Activated CD4-positive, CD25-positive, alpha-beta regulatory T cell treated with anti-CD3 and anti-CD28 coated beads, Interleukin-2, amount 50 U/mL, for 24 hours (primary cell): ENCODE results near the gene SAXO2.
"Not testable (repeated sequence)": the region's sequence is repeated elsewhere in the genome, so short reads cannot be mapped to it uniquely, and the experiment has no call there.

Experiments used
- ATAC-seq, 2 donors: fragments of 150-1000 bp; cut with Tn5 transposase; one replicate each; pipeline ENCODE4 v1.10.0; 2021; ENCODE audit warnings: mild to moderate bottlenecking in 1 of 2, moderate library complexity in 1 of 2

Gene SAXO2

DNA sequence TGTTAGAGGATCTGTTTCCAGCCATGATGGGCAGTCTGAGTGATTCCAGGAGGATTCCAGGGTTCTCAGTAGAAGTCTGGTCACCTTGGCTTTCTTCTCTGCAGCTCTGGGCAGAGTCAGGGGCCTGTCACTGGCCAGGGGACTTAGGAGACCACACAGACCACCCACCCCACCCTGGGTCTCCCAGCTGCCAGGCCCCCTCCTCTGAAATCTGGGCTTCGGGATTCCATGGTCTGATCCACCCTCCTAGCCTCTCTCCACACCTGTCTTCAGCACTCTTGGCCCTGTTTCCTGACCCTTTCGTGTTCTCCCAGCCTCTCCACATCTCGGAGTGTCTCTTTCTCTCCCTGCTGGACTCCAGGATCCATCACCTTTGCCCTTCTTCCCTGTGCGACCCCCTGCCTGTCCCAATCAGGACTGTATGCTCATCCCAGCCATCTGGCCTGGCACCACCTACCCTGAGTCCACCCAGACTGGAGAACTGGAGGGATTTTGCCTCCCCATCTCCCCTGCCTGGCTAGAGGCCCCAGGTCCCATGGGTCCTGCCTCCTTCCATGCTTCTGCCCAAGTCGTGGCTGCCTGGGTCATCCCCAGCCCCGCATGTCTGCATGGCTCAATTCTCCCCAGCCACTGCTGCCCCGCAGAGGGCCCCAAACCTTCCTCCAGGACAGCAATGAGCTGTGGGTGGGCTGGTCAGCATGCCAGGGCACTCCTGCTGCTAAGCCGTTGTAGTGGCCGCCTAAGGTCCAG, 52.3 kb downstream of the SAXO2 start:
- ATAC-seq = no peak

GRCh38 chr15:82315519-82316246, 53.1 kb downstream of the SAXO2 start:
- no peak for ATAC-seq

DNA sequence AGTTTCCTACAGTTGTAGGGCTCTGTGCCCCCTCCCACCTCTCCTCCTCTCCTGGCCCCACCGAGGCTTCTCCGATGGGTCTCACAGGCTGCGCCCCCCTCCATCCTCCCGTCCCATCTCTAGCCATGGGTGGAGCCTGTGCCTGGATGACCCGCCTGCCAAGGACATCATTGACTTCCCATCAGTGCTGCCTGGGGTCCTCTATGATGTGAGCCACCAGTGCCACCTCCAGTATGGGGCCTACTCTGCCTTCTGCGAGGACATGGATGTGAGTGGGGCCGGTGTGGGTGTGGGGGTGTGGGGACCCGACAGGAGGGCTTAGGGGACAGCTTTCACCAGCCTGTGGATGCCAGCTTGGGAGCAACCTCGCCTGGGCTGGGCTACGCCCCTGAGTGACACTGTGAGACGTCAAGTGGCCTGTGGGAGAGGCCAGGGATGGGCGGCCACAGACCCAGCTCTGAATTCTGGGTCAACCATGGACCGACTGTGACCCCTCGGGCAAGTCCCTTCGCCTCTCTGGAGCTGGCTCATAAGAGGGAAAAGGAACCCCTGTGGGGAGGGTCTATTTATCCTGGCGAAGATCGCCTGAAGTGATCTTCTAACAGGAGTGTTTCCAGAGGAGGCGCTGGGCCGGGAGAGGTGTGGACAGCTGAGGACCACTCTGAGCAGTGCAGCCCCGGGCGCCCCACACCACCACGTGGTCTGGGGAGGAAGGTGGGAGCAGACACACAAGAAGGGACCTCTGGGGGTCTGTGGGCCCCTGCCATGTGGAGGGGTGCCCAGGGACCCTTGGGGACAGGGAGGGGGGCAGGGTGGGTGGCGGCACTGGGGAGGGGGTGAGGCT, 53.9 kb downstream of the SAXO2 start:
- not testable (repeated sequence) for ATAC-seq

DNA sequence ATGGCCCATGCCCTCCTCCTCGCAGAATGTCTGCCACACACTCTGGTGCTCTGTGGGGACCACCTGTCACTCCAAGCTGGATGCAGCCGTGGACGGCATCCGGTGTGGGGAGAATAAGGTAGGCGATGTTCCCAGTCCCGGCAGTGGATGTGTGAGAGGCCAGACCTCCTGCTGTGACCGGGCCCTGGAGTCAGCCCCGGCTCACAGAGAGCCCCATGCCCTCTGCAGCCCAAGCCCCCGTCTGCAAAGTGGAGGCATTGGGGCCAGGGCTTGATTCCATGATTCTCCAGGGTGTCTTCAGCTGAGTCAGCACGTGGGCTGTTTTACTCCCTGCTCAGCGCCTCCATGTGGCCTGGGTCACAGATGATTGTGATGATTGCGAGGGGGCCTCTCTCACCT, 54.5 kb downstream of the SAXO2 start:
- no peak for ATAC-seq

DNA sequence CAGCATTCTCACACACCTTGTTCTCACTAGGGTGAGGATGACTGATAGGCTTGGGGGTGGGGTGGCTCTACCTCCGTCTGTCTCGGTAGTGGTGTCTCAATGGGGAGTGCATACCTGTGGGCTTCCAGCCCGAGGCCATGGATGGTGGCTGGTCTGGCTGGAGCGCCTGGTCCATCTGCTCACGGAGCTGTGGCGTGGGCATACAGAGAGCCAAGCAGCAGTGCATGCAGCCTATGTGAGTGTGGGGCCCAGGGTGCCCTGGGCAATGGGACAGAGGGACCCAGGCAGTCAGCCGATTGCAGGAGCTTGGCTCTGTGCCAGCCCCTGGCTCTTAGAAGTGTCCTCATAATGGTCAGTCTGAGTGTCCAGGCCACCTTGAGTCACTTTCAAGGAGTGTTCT, 54.9 kb downstream of the SAXO2 start:
- not testable (repeated sequence) for ATAC-seq

DNA sequence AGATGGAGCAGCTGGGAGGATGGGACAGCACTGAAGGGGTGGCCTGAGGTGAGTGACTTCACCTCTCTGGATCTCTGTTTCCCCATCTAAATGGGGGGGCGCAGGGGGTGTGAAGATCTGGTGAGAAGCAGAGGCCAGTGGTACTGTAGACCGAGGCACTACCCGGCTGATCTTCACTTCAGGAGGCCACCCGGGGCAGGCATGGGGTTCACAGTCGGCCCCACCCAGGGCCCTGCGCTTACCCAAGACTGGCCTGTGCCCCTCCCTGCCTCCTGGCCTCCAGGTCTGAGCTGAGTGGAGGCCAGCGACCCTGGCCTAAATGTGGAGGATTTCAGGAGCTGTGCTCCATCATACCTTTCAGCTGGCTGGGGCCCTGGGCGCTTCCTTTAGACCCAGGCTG, 55.7 kb downstream of the SAXO2 start:
- ATAC-seq = not testable (repeated sequence)

GRCh38 chr15:82319522-82320278, 57.1 kb downstream of the SAXO2 start:
- not testable (repeated sequence) for ATAC-seq

GRCh38 chr15:82320861-82321260, 58.2 kb downstream of the SAXO2 start:
- ATAC-seq = not testable (repeated sequence)

DNA sequence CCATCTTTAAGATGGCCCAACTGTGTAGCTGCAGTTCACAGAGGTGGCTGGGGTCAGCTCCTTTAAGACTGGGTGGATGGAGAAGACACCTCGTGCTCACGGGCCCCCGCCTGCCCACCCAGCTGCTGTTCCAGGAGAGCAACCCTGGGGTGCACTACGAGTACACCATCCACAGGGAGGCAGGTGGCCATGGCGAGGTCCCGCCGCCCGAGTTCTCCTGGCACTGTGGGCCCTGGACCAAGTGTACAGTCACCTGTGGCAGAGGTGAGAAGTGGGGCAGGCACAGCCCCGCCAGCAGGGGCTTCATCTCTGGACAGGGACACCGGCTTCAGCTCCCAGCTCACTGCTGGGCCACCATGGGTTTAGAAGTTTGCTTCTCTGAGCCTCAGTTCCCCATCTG, 59.9 kb downstream of the SAXO2 start:
- ATAC-seq = not testable (repeated sequence)

DNA sequence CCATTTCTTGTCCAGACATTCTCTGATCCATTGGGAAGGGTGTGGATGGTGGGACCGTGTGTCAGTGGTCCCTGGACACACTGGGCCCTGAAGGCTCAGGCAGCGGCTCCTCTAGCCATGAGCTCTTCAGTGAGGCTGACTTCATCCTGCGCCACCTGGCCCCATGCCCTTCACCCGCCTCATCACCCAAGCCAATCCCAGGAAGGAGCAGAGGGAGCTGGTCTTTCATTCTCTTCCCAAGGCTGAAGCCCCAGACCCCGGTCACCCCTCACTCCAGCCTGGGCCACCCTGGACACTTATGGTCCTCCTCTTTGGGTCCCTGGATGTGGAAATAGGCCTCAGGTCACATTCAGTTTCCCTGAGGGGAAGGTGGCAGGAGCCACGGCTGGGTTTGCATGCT, 62.2 kb downstream of the SAXO2 start:
- not testable (repeated sequence) for ATAC-seq

DNA sequence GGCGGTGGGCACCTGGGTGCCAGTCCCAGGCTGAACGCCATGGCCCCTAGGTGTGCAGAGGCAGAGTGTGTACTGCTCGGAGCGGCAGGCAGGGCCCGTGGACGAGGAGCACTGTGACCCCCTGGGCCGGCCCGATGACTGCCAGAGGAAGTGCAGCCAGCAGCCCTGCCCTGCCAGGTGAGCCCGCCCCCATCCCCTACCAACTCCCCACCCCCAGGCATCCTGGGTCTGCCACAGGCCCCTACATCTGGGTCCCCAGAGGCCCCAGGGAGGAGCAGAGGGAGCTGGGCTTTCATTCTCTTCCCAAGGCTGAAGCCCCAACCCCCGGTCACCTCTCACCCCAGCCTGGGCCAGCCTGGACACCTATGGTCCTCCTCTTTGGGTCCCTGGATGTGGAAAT, 63.0 kb downstream of the SAXO2 start:
- not testable (repeated sequence) for ATAC-seq

- ATAC-seq = not testable (repeated sequence)
Observed at GRCh38 chr15:82326896-82327295, 64.3 kb downstream of the SAXO2 start.

DNA sequence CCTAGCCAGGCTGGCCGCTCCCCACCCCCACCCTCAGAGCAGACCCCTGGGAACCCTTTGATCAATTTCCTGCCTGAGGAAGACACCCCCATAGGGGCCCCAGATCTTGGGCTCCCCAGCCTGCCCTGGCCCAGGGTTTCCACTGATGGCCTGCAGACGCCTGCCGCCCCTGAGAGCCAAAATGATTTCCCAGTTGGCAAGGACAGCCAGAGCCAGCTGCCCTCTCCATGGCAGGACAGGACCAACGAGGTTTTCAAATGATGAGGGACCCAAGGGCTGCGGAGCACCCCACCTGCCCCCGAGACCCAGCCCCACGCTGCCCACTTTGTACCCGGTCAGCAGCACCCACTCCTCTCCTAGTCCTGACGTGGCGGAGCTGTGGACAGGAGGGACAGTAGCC, 64.8 kb downstream of the SAXO2 start:
- ATAC-seq = not testable (repeated sequence)

- not testable (repeated sequence) for ATAC-seq
Observed at GRCh38 chr15:82329039-82329438, 66.4 kb downstream of the SAXO2 start.

- not testable (repeated sequence) for ATAC-seq
Observed at GRCh38 chr15:82330921-82331320, 68.3 kb downstream of the SAXO2 start.

DNA sequence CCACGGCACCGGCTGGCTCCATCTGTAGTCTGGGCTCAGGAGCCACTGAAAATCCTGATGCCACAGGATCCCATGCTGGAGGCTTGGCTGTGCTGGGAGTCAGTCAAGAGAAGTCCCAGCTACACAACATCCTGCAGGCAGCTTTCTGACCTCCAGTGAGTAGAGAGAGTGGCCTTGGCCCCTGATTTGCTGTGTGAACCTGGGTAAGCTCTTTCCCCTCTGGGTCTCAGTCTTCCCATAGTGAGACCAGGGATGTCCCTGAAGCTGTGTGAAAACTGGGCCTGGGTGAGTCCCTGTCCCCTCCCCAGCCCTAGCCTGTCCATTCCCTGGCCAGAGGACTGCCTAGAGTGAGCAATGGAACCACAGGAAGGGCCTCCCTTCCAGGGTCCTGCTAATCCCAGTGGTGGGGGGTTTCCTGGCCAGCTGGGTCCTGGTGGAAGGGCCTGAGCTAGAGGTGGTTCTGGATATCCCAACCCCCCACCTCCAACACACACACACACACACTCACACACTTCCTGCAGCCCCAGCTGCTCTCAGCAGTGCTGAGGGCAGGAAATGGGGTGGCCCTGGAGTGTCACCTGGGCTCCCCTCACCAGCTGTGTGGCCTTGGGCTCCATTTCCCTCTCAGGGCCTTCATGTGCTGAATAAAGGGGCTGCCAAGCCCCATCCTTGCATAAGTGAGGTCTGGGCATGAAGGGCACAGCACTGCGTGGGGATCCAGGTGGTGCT, 69.1 kb downstream of the SAXO2 start:
- peak; percentile 40 to 51 for ATAC-seq

- ATAC-seq = not testable (repeated sequence)
Observed at GRCh38 chr15:82332711-82333602, 70.3 kb downstream of the SAXO2 start.

- ATAC-seq = not testable (repeated sequence)
Observed at GRCh38 chr15:82333603-82334553, 71.3 kb downstream of the SAXO2 start.
